SK-N-MC (cell line): ENCODE data around the gene ME3.

Experiments used
- EZH2 ChIP-seq: fragments of 200-600 bp; sonication (generic); IDR thresholded peaks from one replicate; pipeline ENCODE4 v1.6.1; 2017; ENCODE audit warnings: antibody characterized with exemption
- FOXP2 ChIP-seq: optimal IDR thresholded peaks from 2 replicates; pipeline ENCODE3; 2011; ENCODE audit warnings: mild to moderate bottlenecking, moderate library complexity; ENCODE audit not compliant: insufficient read depth; ENCODE audit errors: extremely low read length, control extremely low read depth
- POLR2AphosphoS5 ChIP-seq: IDR thresholded peaks from 2 replicates; pipeline ENCODE4 v1.6.1; 2012; ENCODE audit warnings: mild to moderate bottlenecking, low read depth, low read length, borderline replicate concordance

DNA sequence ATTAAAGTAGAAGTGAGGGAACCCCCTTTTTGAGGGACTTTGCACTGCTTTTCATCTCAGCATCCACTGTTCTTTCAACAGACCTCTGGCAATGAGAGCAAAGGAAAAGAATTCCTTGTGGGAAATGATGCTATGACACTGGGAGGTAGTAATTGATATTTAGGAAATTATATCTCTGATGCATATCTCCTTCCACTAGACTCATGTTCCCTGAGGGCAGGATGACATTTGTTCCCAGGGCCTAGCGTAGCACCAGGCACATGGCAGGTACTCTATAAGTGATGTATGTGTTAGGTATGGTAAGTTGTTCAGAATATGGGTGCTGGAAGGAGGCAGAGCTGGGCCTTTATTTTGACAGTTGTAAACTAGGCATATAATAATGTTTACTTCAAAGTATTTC, 154.9 kb downstream of the ME3 start:
- TF ChIP-seq EZH2 (no peak), FOXP2 (no peak), POLR2AphosphoS5 (no peak)
